B cell (primary cell): ENCODE data around the gene PRSS56. TPM values are rescaled to one million over a fixed set of nuclear protein-coding genes. Genes with fewer than 3 reads are reported as not detected.

Source experiments
- ATAC-seq: fragments of 200-7000 bp; cut with Tn5 transposase; one replicate; pipeline ENCODE4 v1.10.0; 2021; ENCODE audit warnings: low read depth, mild to moderate bottlenecking, moderate number of reproducible peaks, moderate library complexity
- CTCF ChIA-PET: fragments of 350-600 bp; sonication (Branson Sonifier 250); formaldehyde crosslinking; loops from one replicate; lab custom pipeline; 2021; ENCODE audit warnings: antibody characterized with exemption, inconsistent platforms; lab: Charles Lee
- POLR2A ChIA-PET: fragments of 350-600 bp; sonication (Branson Sonifier 250); formaldehyde crosslinking; loops from one replicate; lab custom pipeline; 2021; ENCODE audit warnings: antibody characterized with exemption; lab: Charles Lee
- DNase-seq: peaks from one replicate; pipeline ENCODE4 v3.0.0; 2013
- H2AFZ ChIP-seq: 2 replicates; pipeline ENCODE4 v1.6.1; 2012; ENCODE audit warnings: mild to moderate bottlenecking, low read depth, low read length; ENCODE audit not compliant: insufficient read depth, poor library complexity, severe bottlenecking
- H3K27ac ChIP-seq, 2 donors: 1 replicate in 1 of 2; 2 replicates in 1 of 2; pipeline ENCODE4 v1.5.1; 2012 to 2013; ENCODE audit warnings: low read length in 2 of 2, mild to moderate bottlenecking in 2 of 2, moderate library complexity in 1 of 2
- H3K27me3 ChIP-seq, 4 experiments: fragments of 200-600 bp in 1 of 4; sonication (generic) in 1 of 4; replicated peaks in 1 of 4; 1 replicate in 2 of 4; 2 replicates in 2 of 4; pipeline versions ENCODE4 v1.6.1 to v1.7.0; 2013 to 2016; ENCODE audit warnings: low read length in 3 of 4, mild to moderate bottlenecking in 2 of 4, mixed read lengths in 1 of 4, moderate library complexity in 1 of 4; ENCODE audit not compliant: insufficient read depth in 4 of 4, control insufficient read depth in 3 of 4; ENCODE audit errors: control extremely low read depth in 1 of 4
- H3K36me3 ChIP-seq, 2 experiments: replicated peaks in 1 of 2; 1 replicate in 1 of 2; 2 replicates in 1 of 2; pipeline versions ENCODE4 v1.6.1 to v1.7.1; 2013; ENCODE audit warnings: low read length in 1 of 2; ENCODE audit not compliant: insufficient read depth in 2 of 2, control insufficient read depth in 1 of 2; ENCODE audit errors: control extremely low read depth in 1 of 2, extremely low read depth in 1 of 2
- H3K4me1 ChIP-seq, 2 donors: fragments of 200-600 bp in 1 of 2; sonication (generic) in 1 of 2; 1 replicate in 1 of 2; 2 replicates in 1 of 2; pipeline versions ENCODE4 v1.5.1 to v1.6.1; 2013 to 2017; ENCODE audit warnings: low read length in 2 of 2; ENCODE audit not compliant: control insufficient read depth in 2 of 2, insufficient read depth in 2 of 2
- H3K4me2 ChIP-seq: replicated peaks from 2 replicates; pipeline ENCODE3; 2012; ENCODE audit warnings: mild to moderate bottlenecking, low read depth, low read length; ENCODE audit not compliant: poor library complexity, severe bottlenecking
- H3K4me3 ChIP-seq, 5 experiments: fragments of 200-600 bp in 1 of 5; sonication (generic) in 1 of 5; 1 replicate in 3 of 5; 2 replicates in 2 of 5; pipeline versions ENCODE4 v1.5.1 to v1.7.0; 2011 to 2016; ENCODE audit warnings: low read length in 4 of 5, mild to moderate bottlenecking in 4 of 5, low read depth in 2 of 5, control low read depth in 1 of 5, moderate library complexity in 1 of 5; ENCODE audit not compliant: insufficient read depth in 1 of 5; ENCODE audit errors: control extremely low read depth in 1 of 5, extremely low read depth in 1 of 5
- H3K79me2 ChIP-seq: fragments of 200-600 bp; sonication (generic); one replicate; pipeline ENCODE4 v1.6.0; 2016; ENCODE audit warnings: low read length; ENCODE audit not compliant: control insufficient read depth, insufficient read depth
- H3K9ac ChIP-seq: fragments of 200-600 bp; sonication (generic); 2 replicates; pipeline ENCODE4 v1.6.1; 2017; ENCODE audit warnings: mild to moderate bottlenecking, low read length, moderate library complexity
- H3K9me3 ChIP-seq, 3 donors: one replicate each; pipeline versions ENCODE4 v1.6.1 to v1.7.1; 2013; ENCODE audit warnings: low read length in 2 of 3; ENCODE audit not compliant: control insufficient read depth in 2 of 3, insufficient read depth in 1 of 3; ENCODE audit errors: control extremely low read depth in 1 of 3
- H4K20me1 ChIP-seq: 2 replicates; pipeline ENCODE4 v1.6.0; 2012; ENCODE audit warnings: mild to moderate bottlenecking, low read length; ENCODE audit not compliant: insufficient read depth, control insufficient read depth, poor library complexity, severe bottlenecking
- H3K27ac Mint-ChIP-seq: one replicate; pipeline ENCODE4 v1.8.0; 2021; ENCODE audit warnings: mixed read lengths
- H3K27me3 Mint-ChIP-seq: one replicate; pipeline ENCODE4 v1.8.0; 2021; ENCODE audit warnings: mixed read lengths
- H3K4me1 Mint-ChIP-seq: one replicate; pipeline ENCODE4 v1.8.0; 2021; ENCODE audit warnings: mixed read lengths
- H3K4me3 Mint-ChIP-seq: one replicate; pipeline ENCODE4 v1.8.0; 2021; ENCODE audit warnings: mixed read lengths
- H3K9me3 Mint-ChIP-seq: one replicate; pipeline ENCODE4 v1.8.0; 2022; ENCODE audit warnings: mixed read lengths; ENCODE audit not compliant: insufficient read depth
- CTCF ChIP-seq: fragments of 200-600 bp; IDR thresholded peaks from one replicate; pipeline ENCODE4 v1.8.0; 2022; ENCODE audit warnings: antibody characterized with exemption, mild to moderate bottlenecking
- EZH2 ChIP-seq: IDR thresholded peaks from 2 replicates; pipeline ENCODE4 v1.6.1; 2012; ENCODE audit warnings: borderline replicate concordance, low read depth, mild to moderate bottlenecking, moderate library complexity, low read length; ENCODE audit not compliant: insufficient read depth, poor library complexity, severe bottlenecking
- WGBS: methylation state at CpG from one replicate; pipeline ENCODE4 v1.1.5; 2013; ENCODE audit warnings: missing lambda C conversion rate; ENCODE audit not compliant: insufficient coverage; 5-methylcytosine and 5-hydroxymethylcytosine counted together
- intact Hi-C: fragments of 100-400 bp; cut with micrococcal nuclease; formaldehyde crosslinking; loops from one replicate; pipeline ENCODE4 v1.10.0; 2022
- polyA plus RNA-seq: library from polyadenylated mRNA; depleted of rRNA; stranded (reverse); fragments of >200 nt; gene quantifications from 2 replicates; pipeline ENCODE4 v1.2.3, GENCODE V29; 2012
- total RNA-seq, 2 donors: library from RNA; stranded (reverse); fragments of 120-200 nt in 1 of 2; gene quantifications; 1 replicate in 1 of 2; 2 replicates in 1 of 2; pipeline versions ENCODE4 v1.2.3 to v1.2.4, GENCODE V29; 2013 to 2022

Gene PRSS56
- total and polyA plus RNA-seq, 2 donors (not counting 1 experiment from before 2014, with no cell fraction given): not detected

- H3K27ac Mint-ChIP-seq: no peak overlapping the region
- no peak for ATAC-seq
- 84% methylated on average over 22 of the region's 26 CpGs for WGBS
- peaks cover 25% of the 10 kb centered on the region for H3K27me3 Mint-ChIP-seq
- ChIA-PET CTCF (no interaction called here), POLR2A (interaction anchor here (0.5 kb wide), 1 partner anchor 748 kb away, joined by 4 read pairs; no protein-coding TSS in a partner anchor)
- Histone ChIP-seq H4K20me1 (no peaks in the 10 kb centered on the region), H3K4me2 (no peak overlapping the region), H3K79me2 (no peaks in the 10 kb centered on the region), H3K9me3 (no peaks in the 10 kb centered on the region), H3K9ac (no peak overlapping the region), H2AFZ (no peak overlapping the region), H3K27me3 (peaks cover 0 to 16% (median 0%) of the 10 kb centered on the region in 4 experiments), H3K36me3 (no peaks in the 10 kb centered on the region), H3K4me3 (no peak overlapping the region), H3K27ac (no peak overlapping the region), H3K4me1 (peaks cover 0 to 3% of the 10 kb centered on the region in 2 donors)
- DNase-seq: no peak
- no peaks in the 10 kb centered on the region for H3K9me3 Mint-ChIP-seq
- H3K4me3 Mint-ChIP-seq: no peak overlapping the region
- intact Hi-C loops: no loop called here
- peaks cover 5% of the 10 kb centered on the region for H3K4me1 Mint-ChIP-seq
- TF ChIP-seq EZH2: no peak
- no peak for TF ChIP-seq CTCF
Observed at GRCh38 chr2:232480201-232481190, 39.7 kb upstream of the PRSS56 start.
